HG03432 (cell line): Measurements from ENCODE around the gene CSHL1.
"Not testable (repeated sequence)": the region's sequence is repeated elsewhere in the genome, so short reads cannot be mapped to it uniquely, and the experiment has no call there.

Experiments
- ATAC-seq: cut with Tn5 transposase; IDR thresholded peaks from one replicate; pipeline ENCODE4 v1.9.1; 2021; ENCODE audit warnings: mild to moderate bottlenecking, moderate library complexity; ENCODE audit not compliant: unreplicated experiment

CSHL1 gene

GRCh38 chr17:63892316-63893037 is 18.6 kb downstream of the CSHL1 start:
- not testable (repeated sequence) for ATAC-seq

GRCh38 chr17:63889026-63889848 is 21.8 kb downstream of the CSHL1 start:
- not testable (repeated sequence) for ATAC-seq

GRCh38 chr17:63885119-63885518 is 25.9 kb downstream of the CSHL1 start:
- ATAC-seq: not testable (repeated sequence)

GRCh38 chr17:63882626-63883126 is 28.4 kb downstream of the CSHL1 start:
- not testable (repeated sequence) for ATAC-seq

GRCh38 chr17:63881935-63882601 is 29.0 kb downstream of the CSHL1 start, which contains the start of gene GH2:
Gene GH2, minus strand, starts transcription at chr17:63881944. Its CDS starts 143 bp downstream, at chr17:63881801.
- ATAC-seq: no peak

- not testable (repeated sequence) for ATAC-seq
These were observed 29.7 kb downstream of the CSHL1 start for GRCh38 chr17:63881337-63881736.

- ATAC-seq: no peak
These were observed 30.4 kb downstream of the CSHL1 start for GRCh38 chr17:63880706-63881105.

GRCh38 chr17:63878413-63878812 is 32.6 kb downstream of the CSHL1 start:
- not testable (repeated sequence) for ATAC-seq

GRCh38 chr17:63874693-63875092 is 36.4 kb downstream of the CSHL1 start:
- ATAC-seq: not testable (repeated sequence)

- not testable (repeated sequence) for ATAC-seq
These were observed 36.9 kb downstream of the CSHL1 start for GRCh38 chr17:63874061-63874626.

- not testable (repeated sequence) for ATAC-seq
These were observed 37.5 kb downstream of the CSHL1 start, which contains the start of gene CSH2 for GRCh38 chr17:63873577-63873976. Gene CSH2, minus strand, starts transcription at chr17:63873677. Its CDS starts 63 bp downstream, at chr17:63873614.

- ATAC-seq: not testable (repeated sequence)
These were observed 39.3 kb downstream of the CSHL1 start for GRCh38 chr17:63871646-63872365.

- ATAC-seq: not testable (repeated sequence)
These were observed 40.8 kb downstream of the CSHL1 start for GRCh38 chr17:63870292-63870665.

- ATAC-seq: not testable (repeated sequence)
These were observed 41.4 kb downstream of the CSHL1 start for GRCh38 chr17:63869491-63870291.

GRCh38 chr17:63866625-63867024 is 44.4 kb downstream of the CSHL1 start:
- ATAC-seq: not testable (repeated sequence)
